Activated T-helper 9 cell treated with anti-CD3 and anti-CD28 coated beads, Interleukin-2, amount 50 U/mL, for 16 hours (primary cell): ENCODE data around the gene MLN.

Experiments used
- DNase-seq: peaks from one replicate; pipeline ENCODE4 v3.0.0-alpha.2; 2020; ENCODE audit warnings: low read depth

MLN gene

GRCh38 chr6:33771146-33772081 lies 32.4 kb downstream of the MLN start:
- peak; percentile 43 for DNase-seq

DNA sequence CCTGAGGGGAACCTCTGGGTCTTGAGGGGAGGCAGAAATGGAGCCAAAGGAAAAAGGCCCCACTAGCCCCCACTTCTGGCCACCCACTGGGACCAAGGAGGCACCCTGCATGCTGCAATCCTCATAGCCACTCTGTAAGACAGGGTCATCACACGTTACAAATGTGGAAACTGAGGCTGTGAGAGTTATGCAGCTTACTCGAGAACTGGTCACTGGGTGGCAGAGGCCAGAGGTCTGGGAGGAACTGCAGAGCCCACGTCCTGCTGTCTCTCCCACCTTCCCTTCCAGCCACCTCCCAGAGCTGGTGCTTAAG lies 33.0 kb downstream of the MLN start:
- DNase-seq: no peak

- no peak for DNase-seq
Measured at GRCh38 chr6:33770124-33770832, 33.5 kb downstream of the MLN start.

- DNase-seq: no peak
Measured at GRCh38 chr6:33769248-33769821, 34.5 kb downstream of the MLN start.

- peak; percentile 59 for DNase-seq
Measured at GRCh38 chr6:33768644-33769120, 35.1 kb downstream of the MLN start.

DNA sequence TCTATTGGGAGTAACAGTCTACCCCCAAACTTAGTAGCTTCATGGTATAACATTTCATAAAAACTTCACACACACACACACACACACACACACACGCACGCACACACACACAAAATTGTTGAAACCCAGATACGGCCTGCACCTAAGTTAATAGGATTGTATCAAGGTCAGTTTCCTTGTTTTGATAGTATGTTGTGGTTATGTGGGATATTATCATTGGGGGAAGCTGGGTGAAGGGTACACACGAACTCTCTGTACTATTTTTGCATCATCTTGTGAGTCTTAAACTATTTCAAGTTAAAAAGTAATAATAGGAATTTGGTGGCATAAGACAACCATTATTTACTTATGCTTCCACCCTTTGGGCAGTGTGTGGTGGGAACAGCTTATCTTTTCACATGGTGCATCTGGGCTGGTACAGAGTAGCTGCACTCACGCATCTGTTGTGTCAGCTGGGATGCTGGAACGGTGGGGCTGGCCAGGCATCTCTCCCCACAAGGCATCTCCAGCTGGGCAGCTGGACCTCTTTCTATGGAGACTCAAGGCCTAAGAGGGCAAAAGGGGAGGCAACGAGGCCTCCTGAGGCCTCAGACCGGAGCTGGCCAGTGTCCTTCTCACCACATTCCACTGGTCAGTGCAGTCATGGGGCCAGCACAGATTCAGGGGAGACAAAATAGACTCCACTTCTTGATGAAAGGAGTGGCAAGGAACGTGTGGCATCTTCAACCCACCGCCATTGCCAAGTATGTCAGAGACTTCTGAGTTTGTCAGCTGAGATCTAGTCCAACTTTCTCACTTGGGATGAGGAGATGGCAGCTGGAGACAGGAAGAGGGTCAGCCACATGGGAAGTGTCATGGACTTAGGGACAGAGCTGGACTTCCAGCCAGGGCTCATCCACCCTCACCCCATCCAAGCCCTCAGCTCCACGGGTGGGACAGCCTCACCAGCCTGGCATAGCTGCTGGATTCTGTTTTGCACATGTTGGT lies 36.6 kb downstream of the MLN start:
- no peak for DNase-seq

DNA sequence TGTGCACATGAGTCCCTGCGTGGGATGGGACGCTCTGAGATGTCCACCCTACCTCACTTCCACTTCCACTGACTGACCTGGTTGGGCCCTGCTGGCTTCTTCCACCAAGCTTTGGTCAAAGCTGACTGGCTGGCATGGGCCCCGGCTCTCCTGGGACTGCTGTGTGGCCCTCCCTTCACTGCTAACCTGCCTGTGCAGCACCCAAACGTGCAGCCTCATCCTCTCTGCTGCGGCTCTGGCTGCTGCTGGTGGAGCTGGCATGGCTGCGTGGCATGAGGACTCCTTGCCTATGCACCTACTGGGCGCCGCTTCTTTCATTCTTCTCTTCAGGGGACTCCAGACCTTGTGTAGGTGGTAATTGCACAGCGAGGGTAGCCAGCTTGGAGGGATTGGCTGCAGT lies 38.4 kb downstream of the MLN start:
- DNase-seq: no peak

GRCh38 chr6:33764036-33764435 lies 39.8 kb downstream of the MLN start:
- DNase-seq: no peak

- no peak for DNase-seq
Measured at GRCh38 chr6:33763483-33763882, 40.3 kb downstream of the MLN start.

- no peak for DNase-seq
Measured at GRCh38 chr6:33762713-33763112, 41.1 kb downstream of the MLN start.

- DNase-seq: peak; percentile 11
Measured at GRCh38 chr6:33761922-33762629, 41.7 kb downstream of the MLN start.

- no peak for DNase-seq
Measured at GRCh38 chr6:33761581-33761921, 42.3 kb downstream of the MLN start.

DNA sequence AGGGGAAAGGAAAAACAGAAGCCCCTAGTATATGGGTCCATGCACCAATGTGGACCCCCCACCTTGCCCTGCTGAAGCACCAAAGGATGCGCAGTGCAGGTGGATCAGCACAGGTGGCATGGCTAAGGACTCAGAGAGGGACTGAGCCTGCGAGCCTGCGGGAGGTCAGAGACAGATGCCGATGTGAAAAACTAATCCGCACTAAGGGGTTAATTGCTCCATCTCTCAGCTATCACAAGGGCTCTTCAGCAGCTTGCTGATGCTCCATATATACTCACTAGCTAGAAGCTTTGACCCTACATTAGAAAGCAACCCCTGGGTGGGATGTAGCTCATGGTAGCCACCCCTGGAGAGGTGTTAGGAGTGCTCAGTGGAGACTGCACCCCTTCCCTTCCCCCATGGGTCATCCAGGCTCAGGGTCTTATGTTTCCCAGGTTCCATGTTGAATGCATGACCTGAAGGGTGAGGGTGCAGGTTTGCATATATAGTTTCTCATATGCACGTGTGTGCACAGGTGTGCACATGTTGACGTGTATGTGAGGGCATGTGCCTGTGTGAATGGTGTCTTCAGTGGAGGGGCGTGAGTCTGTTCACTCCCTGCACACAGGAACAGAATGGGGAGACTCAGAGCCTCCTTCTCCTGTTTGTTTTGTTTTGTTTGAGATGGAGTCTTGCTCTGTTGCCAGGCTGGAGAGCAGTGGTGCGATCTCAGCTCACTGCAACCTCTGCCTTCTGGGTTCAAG lies 43.7 kb downstream of the MLN start:
- DNase-seq: no peak

DNA sequence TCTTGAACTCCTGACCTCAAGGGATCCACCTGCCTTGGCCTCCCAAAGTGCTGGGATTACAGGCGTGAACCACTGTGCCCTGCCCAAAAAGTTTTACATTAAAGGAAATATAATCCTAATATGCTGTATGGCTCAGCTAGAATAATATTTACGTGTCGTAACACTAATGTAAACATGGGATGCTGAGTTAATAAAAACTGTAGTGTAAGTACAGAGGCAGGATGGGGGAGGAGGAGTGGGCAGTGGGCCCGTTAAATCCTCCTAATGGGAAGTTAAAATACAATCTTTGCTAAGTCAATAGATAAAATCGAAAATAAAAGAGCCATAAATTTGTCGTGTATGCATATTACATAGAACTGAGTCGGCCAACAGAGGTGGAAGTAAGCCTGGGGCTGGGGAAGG lies 45.0 kb downstream of the MLN start:
- DNase-seq: no peak

DNA sequence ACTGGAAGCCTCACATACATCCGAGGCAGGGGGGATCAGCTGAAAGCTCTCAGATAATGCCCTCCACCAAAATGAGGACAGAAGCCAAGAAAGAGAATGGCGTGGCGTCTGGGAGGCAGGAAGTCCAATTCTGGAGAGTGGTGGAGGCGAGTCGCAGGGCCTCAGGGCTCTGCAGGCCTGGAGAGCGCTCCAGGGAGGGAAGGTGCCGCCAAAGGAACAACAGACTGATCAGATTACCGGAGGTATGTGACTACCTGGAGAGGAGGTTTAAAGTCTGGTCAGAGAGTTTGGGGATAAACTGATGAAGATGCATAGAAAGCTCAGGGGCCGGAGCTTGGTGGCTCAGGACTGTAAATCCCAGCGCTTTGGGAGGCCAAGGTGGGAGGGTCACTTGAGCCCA lies 45.9 kb downstream of the MLN start:
- no peak for DNase-seq

DNA sequence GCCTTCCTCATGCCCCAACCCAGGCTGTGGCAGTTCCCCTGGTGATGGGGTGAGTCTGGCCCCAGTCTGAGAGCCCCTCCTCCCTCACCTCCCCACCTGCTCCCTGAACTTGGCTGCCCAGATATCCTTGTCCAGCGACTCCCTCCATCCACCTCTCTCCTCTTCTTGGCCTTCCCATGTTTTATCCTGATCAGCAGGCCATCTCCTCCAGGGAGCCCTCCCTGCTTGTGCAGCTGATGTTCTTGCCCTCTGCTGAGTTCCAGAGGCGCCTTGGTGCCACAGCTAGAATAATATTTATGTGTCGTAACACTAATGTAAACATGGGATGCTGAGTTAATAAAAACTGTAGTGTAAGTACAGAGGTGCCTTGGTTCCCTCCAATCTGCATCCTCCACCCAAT lies 46.7 kb downstream of the MLN start:
- DNase-seq: no peak

DNA sequence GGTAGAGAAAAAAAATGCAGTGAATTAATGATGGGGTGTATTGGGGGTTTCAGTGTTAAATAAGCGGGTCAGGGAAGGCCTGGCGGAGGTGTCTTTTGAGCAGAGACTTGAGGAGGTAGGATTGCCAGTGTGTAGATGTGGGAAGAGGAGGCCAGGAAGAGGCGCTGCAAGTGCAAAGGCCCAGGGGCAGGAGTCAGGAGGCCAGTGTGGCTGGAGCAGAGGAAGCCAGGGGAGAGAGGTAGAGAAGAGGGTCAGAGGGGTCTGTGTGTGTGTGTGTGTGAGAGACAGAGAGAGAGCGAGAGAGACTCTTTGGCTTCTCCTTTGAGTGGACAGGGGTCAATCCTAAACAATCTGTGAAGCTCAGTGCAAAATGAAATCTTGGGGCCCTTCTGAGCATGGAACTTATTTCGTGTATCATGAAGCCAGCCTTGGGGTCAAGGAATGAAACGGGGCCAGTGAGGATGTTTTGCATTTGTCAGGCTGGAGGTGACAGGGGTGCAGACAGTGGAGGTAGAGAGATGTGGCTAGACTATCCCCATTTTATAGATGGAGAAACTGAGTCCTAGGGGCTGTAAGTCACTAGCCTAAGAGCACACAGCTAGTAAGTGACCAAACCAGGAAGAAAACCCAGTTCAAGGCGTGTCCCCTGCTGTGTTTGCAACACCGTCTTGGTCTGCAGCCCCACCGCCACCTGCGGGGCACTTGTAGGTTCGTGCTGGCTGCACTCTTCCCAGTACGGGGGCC lies 47.4 kb downstream of the MLN start:
- DNase-seq: no peak

GRCh38 chr6:33755070-33755869 lies 48.5 kb downstream of the MLN start:
- no peak for DNase-seq

DNA sequence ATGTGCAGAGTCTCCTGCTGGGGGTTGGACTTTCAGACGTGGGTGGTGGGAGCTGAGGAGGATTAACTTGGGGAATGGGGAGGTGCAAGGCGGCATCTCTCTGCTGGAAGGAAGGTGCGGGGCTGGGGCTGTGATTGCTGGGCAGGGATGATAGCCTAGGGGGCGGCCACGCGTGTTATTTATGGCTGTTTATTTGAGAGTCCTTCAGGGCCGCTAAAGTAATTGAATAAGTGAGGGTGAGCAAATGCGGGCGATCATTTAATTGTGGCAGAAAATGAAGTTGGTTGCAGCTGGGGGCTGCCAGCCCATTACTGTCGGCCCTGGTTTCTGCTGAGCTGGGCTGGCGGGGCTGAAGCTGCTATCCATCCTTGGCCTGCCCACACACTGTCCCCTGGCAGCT lies 49.6 kb downstream of the MLN start:
- DNase-seq: no peak
